ENCODE measurements around the gene MAPK8. TPM values are rescaled to one million over a fixed set of nuclear protein-coding genes. Genes with fewer than 3 reads are reported as not detected.

The MAPK8 gene
- total RNA-seq, 1 donor from 2014 or later, result 54.3 TPM

DNA sequence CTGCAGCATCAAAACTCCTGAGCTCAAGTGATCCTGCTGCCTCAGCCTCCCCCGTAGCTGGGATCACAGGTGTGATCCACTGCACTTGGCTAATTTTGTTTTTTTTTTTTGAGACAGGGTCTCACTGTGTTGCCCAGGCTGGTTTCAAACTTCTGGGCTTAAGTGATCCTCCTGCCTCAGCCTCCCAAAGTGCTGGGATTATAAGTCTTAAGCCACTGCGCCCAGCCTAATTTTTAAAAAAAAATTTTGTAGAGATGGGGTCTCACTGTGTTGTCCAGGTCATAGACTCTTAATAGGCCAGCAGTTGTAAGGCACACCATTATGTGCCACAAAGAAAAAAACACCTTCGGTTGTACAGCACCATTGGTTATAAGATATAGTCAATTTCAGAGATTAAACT, 122.4 kb downstream of the MAPK8 start:
- no peak for TF ChIP-seq POLR2A (IDR thresholded peaks at IDR 0.05)
- no peaks in the 10 kb centered on the region for H3K27me3 ChIP-seq
- peaks cover 0 to 21% of the 10 kb centered on the region in 2 donors for H3K36me3 ChIP-seq
- no peak overlapping the region for H3K27ac ChIP-seq
- H3K4me3 ChIP-seq, result no peak overlapping the region
- no peak for DNase-seq (ENCODE audit: extremely low spot score in 2 of 2)
- no peaks in the 10 kb centered on the region for H3K4me1 ChIP-seq
- no peaks in the 10 kb centered on the region for H3K9me3 ChIP-seq
- intact Hi-C loops (cut with DNase I), result no loop called here

- intact Hi-C loops (cut with DNase I), result no loop called here
- Histone ChIP-seq H3K9me3 (no peaks in the 10 kb centered on the region), H3K4me3 (no peak overlapping the region), H3K36me3 (peaks cover 0 to 21% of the 10 kb centered on the region in 2 donors), H3K27ac (no peak overlapping the region), H3K27me3 (no peaks in the 10 kb centered on the region), H3K4me1 (no peaks in the 10 kb centered on the region)
- DNase-seq (ENCODE audit: extremely low spot score in 2 of 2), result no peak
- no peak for TF ChIP-seq POLR2A (IDR thresholded peaks at IDR 0.05)
These were observed 122.8 kb downstream of the MAPK8 start for GRCh38 chr10:48429309-48429708.

GRCh38 chr10:48430402-48430993, 124.0 kb downstream of the MAPK8 start:
- Histone ChIP-seq H3K36me3 (peaks cover 0 to 22% of the 10 kb centered on the region in 2 donors), H3K4me1 (no peaks in the 10 kb centered on the region), H3K27me3 (no peaks in the 10 kb centered on the region), H3K27ac (no peak overlapping the region), H3K4me3 (no peak overlapping the region), H3K9me3 (no peaks in the 10 kb centered on the region)
- intact Hi-C loops (cut with DNase I), result no loop called here
- no peak for DNase-seq (ENCODE audit: extremely low spot score in 2 of 2)
- TF ChIP-seq POLR2AphosphoS5 (IDR thresholded peaks at IDR 0.05; ENCODE audit: insufficient read depth in 1 of 2, low read depth in 1 of 2), result no peak
- TF ChIP-seq, protein P1, sequence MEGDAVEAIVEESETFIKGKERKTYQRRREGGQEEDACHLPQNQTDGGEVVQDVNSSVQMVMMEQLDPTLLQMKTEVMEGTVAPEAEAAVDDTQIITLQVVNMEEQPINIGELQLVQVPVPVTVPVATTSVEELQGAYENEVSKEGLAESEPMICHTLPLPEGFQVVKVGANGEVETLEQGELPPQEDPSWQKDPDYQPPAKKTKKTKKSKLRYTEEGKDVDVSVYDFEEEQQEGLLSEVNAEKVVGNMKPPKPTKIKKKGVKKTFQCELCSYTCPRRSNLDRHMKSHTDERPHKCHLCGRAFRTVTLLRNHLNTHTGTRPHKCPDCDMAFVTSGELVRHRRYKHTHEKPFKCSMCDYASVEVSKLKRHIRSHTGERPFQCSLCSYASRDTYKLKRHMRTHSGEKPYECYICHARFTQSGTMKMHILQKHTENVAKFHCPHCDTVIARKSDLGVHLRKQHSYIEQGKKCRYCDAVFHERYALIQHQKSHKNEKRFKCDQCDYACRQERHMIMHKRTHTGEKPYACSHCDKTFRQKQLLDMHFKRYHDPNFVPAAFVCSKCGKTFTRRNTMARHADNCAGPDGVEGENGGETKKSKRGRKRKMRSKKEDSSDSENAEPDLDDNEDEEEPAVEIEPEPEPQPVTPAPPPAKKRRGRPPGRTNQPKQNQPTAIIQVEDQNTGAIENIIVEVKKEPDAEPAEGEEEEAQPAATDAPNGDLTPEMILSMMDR (IDR thresholded peaks at IDR 0.05), result no peak
- TF ChIP-seq POLR2A (IDR thresholded peaks at IDR 0.05), result no peak

DNA sequence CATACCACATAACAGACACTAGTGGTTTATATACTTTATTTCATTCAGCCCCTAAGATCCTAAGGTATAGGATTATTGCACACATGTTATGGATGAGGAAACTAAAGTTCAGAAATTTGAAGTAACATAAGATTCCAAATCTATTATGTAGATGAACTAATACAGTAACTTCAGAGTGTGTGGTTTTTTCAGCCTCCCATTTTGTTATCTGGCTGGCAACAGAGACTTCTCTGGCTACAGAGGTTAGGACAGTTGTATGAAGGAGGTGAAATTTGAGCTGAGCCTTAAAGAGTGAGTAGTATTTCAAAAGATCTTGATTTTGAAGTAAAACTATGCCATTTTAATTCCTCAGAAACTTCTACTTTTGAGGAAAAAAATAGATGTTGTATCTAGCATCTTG, 125.4 kb downstream of the MAPK8 start:
- H3K36me3 ChIP-seq, result peaks cover 0 to 22% of the 10 kb centered on the region in 2 donors
- no peak for DNase-seq (ENCODE audit: extremely low spot score in 2 of 2)
- intact Hi-C loops (cut with DNase I), result no loop called here

DNA sequence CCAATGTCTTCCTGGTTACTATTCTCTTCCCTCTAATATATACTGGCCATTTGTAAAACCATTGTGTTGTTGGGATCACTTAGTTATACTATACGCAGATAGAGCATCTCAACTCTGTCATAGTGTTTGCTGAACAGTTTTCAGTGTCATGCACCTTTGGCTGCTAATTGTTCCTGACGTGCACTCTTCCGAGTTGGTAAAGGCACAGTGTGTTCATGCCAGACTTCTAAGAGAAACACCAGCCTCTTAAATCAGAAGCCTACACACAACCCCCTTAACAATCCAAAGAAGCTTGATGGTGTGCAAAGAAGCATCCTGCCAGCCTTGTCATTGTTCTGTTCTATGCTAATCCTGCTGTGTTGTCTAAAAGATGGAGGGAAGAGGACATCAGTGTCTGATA, 131.1 kb downstream of the MAPK8 start:
- Histone ChIP-seq H3K4me3 (no peak overlapping the region), H3K27ac (no peak overlapping the region), H3K27me3 (no peaks in the 10 kb centered on the region), H3K9me3 (no peaks in the 10 kb centered on the region), H3K36me3 (peaks cover 0 to 7% of the 10 kb centered on the region in 2 donors), H3K4me1 (no peaks in the 10 kb centered on the region)
- TF ChIP-seq POLR2A (IDR thresholded peaks at IDR 0.05), result no peak
- TF ChIP-seq, protein P1 (IDR thresholded peaks at IDR 0.05), result no peak
- TF ChIP-seq POLR2AphosphoS5 (IDR thresholded peaks at IDR 0.05; ENCODE audit: insufficient read depth in 1 of 2, low read depth in 1 of 2), result no peak
- no peak for DNase-seq (ENCODE audit: extremely low spot score in 2 of 2)
- intact Hi-C loops (cut with DNase I), result no loop called here

More for the DNA sequence above, 125.4 kb downstream of the MAPK8 start:
- Histone ChIP-seq H3K27ac (no peak overlapping the region), H3K27me3 (no peaks in the 10 kb centered on the region), H3K9me3 (no peaks in the 10 kb centered on the region), H3K4me1 (no peaks in the 10 kb centered on the region), H3K4me3 (no peak overlapping the region)
- TF ChIP-seq, protein P1 (IDR thresholded peaks at IDR 0.05), result no peak
- TF ChIP-seq POLR2A (IDR thresholded peaks at IDR 0.05), result no peak
- no peak for TF ChIP-seq POLR2AphosphoS5 (IDR thresholded peaks at IDR 0.05; ENCODE audit: insufficient read depth in 1 of 2, low read depth in 1 of 2)

GRCh38 chr10:48439031-48439430, 132.6 kb downstream of the MAPK8 start:
- H3K9me3 ChIP-seq, result no peaks in the 10 kb centered on the region
- TF ChIP-seq, protein P1 (IDR thresholded peaks at IDR 0.05), result no peak
- TF ChIP-seq POLR2A (IDR thresholded peaks at IDR 0.05) (no peak), POLR2AphosphoS5 (IDR thresholded peaks at IDR 0.05; ENCODE audit: insufficient read depth in 1 of 2, low read depth in 1 of 2) (no peak)
- peaks cover 0 to 7% of the 10 kb centered on the region in 2 donors for H3K36me3 ChIP-seq
- H3K4me3 ChIP-seq, result no peak overlapping the region
- H3K4me1 ChIP-seq, result no peaks in the 10 kb centered on the region
- H3K27me3 ChIP-seq, result no peaks in the 10 kb centered on the region
- no peak for DNase-seq (ENCODE audit: extremely low spot score in 2 of 2)
- intact Hi-C loops (cut with DNase I), result no loop called here
- no peak overlapping the region for H3K27ac ChIP-seq
